HG02623 (cell line): ENCODE measurements around the gene XIST.
"Not testable (repeated sequence)": the region's sequence is repeated elsewhere in the genome, so short reads cannot be mapped to it uniquely, and the experiment has no call there.

Source experiments
- ATAC-seq: cut with Tn5 transposase; IDR thresholded peaks from one replicate; pipeline ENCODE4 v1.9.1; 2021; ENCODE audit warnings: moderate library complexity; ENCODE audit not compliant: unreplicated experiment

XIST gene

DNA sequence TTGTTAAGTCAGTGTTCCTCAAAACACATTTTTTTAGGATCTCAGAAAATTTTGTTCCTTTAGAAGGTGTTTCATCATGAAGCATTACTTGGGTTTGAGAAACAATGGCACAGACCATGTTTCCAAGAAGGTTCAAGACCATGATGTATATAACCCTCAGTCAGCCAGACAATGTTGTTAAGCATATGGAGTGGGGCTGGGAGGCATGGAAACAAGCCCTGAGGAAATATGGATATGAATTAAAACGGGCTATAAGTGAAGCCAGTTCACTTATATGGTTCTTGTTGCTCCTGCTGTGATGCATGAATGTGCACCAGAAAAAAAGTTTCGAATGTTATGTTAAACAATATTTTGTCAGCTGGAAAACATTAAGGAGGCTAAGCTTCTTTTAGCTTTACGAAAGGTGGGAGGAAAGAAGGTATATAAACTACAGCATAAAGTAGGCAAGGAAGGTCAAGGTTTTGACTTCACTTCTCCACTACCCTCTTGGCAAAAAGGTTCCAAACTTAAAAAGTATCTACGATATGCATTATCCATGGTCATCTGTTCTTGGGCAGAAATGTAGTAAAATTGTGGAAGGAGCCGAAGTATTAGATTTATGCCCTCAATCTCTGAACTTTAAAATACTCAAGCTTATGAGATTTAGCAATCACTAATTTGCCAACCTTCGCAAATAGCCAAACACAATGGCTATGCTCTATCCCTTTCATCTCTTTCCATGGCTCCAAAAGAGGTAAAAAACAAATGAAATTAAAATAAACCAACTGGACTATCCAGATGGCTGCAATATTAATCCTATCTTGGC is 12.2 kb downstream of the XIST start:
- no peak for ATAC-seq

DNA sequence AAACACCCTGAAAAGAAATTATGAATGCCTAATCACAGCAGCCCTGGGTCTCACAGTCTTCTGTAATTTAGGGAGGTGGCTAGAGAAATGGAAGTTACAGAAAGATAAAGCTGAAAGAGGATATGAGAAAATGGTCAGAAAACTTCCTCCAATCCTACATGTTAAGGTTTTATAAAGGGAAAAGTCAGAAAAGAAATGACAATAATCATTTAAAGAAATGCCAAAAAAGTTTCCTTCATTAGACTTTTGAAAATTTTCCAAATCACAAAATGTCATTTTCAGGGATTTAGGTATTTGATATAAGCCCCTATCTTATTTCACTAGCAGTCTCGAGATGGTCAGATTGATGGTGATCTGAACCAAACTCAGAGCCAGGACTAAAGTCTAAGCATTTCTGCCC is 13.4 kb downstream of the XIST start:
- ATAC-seq = no peak

DNA sequence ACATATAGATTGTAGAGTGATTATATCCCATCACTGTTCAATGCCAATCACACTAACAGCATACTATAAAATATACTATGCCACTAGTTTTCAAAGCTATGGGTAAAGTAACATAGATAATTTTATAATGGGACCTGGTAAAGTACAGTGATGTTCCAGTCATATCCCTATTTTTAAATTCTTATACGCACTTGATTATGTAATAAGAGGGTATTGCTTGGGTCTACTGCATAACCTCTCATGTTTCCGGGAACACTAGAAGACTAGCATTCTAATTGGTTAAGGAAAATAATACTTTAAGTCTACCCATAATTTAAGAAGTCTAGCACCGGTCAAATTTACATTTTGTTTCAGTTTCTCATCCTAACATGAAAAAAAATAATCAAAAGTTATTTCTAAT is 14.4 kb downstream of the XIST start:
- no peak for ATAC-seq

DNA sequence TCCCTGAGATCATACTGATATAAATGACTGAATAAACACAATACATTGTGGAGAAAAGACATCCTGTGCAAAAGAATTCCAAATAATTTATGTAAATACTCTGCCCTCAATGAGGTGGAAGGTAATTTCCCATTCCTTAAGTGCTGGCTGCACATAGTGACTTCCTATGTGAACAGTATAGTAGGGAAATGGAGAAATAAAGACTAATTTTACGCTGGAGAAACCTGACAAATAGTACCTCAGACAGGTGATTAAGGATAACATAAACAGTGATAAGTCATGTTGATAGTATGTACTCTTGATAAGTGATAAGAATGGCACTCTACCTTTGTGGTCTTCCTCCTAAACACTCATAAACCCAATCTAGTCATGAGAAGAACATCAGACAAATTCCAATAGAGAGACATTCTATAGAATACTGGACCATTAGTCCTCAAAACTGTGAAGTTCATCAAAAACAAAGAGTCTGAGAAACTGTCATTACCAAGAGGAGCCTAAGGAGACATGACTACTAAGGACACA is 15.5 kb downstream of the XIST start:
- no peak for ATAC-seq

DNA sequence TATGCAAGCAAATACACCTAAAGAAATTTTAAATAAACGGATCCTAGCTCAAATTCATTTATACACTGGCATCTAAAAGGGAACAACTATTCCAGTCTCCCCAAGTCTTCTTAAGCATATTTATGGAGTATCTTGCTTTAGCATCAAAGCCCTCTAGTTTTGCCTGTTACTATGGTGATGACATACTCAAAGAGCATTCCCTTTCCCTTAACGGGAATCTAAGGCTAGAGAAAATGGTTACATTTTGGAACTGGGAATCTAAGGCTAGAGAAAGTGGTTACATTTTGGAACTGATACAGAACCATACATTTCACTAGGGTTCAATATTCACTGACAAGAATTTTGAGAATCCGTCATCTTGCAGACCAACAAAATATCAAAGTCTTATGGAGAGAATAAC is 18.3 kb downstream of the XIST start:
- ATAC-seq = no peak

DNA sequence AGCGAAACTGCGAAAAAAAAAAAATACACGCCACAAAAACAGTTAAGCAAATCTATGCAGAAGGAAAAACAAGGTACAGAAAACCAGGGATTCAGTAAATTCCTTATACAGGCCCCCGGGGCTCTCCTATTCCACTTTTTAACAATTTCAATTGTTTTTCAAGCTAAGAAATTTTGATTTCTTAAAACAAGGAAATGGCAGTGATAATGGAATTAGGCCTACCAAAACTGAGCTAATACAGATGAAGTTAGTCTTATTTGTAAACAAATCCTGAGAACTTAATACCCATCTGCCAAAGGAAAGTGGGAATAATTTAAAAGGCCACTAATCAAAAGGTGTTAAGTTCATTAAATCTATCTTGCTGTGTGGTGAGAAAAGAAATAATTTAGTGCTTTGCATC is 20.2 kb downstream of the XIST start:
- no peak for ATAC-seq

DNA sequence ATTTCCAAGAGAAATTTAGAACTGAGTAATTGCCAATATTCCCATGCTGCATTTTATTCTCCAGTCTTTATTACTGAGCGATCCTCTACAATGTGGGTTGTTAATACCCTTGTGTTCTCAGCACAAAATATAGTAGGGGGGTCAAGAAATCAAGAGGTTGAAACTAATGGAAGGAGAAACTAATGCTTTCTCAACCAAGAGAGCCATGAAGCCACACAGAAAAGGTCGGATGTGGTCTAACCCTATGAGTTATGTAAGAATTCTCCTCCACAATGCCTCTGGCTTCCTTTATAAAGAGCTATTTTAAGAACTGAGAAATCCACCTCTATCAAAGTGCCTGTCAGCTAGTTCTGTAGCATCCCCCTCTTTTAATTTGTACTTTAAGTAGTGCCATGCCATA is 21.0 kb downstream of the XIST start:
- no peak for ATAC-seq

DNA sequence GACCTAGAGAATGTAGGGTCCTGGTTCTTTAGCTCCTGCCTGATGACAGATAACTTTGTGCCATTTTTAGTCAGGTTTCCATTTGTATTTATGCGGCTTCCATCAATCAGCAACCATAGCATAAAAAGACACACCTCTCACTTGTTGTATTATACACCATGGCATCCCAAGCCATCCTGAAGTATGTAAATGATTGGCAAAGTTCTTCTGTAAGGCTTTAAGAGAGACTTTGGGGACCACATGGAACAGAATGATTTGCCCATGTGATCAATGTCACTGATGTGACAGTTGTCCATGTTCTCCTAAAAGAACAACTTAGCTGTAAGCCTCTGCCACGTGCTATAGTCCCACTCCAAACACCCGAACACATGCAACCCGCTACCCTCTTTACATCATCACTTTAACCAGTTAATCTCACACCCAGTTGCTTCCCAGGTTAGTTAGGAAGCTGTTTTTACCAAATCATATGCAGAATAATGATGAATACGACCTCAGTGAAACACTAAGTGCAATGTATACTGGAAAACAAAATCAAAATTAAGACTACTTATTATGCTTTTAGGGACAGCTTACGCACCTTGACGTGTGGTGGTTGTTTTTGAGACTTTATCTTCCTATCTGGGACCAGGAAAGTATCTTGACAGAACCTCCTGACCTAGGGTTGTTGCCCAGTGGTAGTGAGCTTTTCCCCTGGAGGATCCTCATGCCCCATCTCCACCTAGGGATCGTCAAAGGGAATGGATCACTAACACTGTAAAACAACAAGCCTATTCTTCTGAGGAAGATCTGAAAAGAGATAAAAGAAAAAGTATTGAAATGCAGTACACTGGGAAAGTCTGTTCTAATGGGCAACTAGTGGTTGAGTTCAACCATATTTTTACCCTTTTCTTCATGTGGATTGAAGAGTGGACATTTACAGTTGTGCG is 21.8 kb downstream of the XIST start:
- ATAC-seq = no peak

DNA sequence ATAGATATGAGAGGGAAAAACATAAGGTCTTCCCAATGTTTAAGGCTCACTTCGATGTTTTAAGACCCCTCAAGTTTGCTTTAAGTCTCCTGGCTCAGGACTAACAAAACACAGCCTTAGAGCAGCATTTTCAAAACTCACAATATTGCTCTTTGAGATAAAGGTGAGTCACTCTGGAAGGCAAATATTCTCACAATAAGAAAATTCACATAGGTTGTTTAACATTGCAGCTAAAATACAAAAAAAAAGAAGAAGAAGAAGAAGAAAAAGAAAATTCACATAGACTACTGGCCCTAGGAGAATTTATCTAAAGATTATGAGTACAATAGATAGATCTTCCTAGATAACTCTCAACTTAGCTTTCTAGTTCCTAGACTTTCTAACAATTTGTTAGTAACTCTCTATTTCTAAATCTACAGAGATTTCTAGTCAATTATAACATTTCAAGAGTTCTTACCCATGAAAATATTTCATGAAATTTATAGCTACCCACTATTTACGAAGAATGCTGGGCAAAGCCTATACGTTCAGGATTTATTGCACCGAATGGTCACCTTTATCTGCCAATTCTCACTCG is 22.5 kb downstream of the XIST start:
- no peak for ATAC-seq

DNA sequence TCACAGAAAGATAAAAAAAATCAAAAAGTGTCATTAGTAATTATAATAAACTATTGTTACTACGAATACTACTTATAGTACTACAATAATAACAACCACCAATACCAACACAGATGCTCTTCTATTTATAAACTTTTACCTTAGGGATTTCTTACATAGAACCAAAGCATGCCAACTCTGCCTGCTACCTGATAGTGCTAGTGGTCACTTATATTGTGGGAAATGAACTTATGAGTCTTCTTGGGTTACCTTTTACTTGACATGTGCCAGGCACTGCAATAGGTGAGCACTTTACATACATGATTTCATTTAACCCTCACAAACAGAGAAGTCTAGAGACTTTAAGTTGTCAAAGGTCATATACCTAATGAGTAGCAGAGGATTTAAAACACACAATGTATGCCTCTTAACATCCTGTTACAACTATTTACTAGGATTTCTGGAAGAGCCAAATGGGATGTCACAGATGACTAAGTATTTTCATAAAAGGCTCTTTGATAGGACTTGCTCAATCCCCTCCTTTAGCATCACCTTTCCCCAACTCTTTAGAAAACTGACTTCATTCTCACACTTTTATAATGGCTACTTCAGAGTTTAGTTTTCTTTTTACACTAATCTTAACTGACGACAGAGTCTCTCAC is 24.3 kb downstream of the XIST start:
- ATAC-seq = no peak

DNA sequence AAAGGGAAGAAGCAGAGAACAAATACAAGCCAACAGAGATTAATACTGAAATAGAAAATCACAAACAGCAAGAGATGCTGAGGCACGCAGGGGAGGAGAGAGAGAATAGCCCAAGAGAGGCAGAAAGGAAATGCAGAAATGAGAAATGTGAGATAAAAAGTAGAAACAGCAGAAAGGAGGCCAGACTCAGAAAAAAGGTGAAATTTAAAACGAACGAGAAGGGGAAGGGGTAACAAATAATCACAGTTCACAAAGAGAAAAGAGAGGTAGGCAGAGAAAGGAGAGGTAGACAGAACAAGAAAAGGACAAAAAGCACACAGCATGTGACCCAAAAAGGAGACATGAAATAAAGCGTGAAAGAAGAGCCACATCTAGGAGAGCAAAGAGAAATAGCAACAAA is 25.1 kb downstream of the XIST start:
- no peak for ATAC-seq

DNA sequence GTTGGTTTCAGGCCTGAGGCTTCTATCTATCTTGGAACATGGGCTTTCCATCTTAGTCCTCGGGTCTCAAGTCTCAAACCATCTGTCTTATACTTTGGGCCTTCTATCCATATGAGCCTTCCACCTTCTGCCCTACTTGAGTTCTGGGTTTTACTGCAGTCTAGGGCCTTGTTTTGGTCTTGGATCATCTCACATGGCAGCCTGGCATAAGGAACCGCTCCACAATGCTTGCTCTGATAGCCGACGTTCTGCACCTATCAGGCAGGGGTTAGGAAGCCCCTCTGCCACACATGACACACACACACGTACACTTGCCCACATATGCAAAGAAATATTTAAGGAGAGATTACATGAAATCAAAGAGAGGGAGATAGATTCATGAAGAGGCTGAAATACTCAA is 25.5 kb downstream of the XIST start:
- no peak for ATAC-seq

DNA sequence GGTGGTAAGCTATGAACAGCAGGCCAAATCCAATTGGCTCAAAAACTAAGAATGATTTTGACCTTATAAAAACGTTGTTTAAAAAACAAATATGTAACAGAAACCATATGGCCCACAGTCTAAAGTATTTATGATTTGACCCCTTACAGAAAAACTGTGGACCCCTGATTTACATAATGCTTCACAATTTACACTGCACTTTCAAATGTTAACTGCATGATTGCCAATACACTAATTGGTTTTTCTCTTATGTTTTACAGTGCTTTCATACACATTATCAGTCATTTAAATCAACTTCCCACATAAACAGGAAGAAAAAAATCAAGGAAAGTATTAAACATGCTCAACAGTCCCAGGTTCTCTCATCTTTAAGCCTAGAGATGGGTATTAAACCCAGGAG is 26.9 kb downstream of the XIST start:
- no peak for ATAC-seq

DNA sequence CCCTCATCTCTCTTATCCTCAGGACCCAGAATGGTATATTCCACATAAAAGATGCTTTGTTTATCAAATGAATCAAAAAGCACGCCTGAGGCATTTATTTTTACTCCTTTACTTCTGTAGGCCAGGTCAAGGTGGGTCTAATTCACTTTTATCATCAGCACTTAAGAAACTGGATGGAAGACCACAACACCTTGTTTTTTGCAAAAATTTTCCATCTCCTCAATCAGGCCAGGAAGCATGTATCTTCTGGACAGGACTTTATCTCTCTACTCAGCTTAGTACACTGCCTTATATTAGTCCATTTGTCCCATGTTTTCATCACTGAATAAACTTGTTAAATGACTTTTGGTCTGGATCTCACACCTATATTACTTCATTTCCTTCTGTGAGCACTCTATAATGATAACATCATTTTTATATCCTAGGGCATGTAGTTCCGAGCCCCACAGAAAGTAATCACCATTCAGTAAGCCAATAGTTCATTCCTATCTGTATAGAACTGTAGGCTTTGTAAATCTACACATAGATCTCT is 29.0 kb downstream of the XIST start:
- no peak for ATAC-seq

DNA sequence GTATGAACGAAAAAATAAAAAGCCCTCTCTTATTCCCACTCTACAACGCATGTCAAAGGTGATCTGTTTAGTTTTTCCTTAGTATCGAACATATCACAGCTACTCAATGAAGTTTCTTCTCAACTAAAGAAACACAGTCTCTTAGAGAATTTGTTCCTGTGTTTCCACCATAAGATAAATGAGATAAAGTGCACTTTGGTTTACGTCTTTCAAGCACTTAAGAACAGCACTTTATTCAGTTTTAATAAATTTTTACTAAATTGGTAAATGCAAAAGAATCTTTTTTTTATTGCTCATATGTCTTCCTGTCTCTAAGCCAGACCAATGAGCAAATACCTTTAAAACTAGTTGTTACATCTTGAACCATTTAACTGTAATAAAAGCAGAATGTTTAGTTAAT is 29.7 kb downstream of the XIST start:
- ATAC-seq = no peak

DNA sequence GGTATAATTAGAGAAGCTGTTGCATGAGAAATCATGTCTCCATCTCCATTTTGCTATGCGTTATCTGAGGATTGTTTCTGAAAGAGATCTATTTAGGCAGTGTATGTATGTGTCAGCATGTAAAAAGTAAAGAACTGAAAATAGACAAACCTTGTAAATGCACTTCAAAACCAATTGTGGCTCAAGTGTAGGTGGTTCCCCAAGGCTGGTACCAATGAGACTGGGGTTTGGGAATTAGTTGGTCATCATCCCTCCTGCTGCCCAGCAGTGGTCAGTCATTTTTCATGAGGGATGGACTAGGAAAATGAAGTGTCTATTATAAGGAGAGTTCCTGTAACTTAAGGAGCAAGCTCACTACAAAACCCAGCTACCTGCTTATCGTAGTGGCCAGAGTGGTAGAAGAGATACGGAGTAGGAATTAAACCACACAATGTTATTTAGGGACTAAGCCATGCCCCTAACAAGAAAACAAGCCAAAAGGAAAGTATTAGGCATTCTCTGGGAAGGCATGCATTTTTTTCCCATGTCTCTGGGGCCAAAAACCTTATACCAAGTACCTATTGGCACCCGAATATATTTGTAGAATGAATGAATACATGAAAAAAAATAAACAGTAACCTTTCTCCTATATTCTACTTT is 30.5 kb downstream of the XIST start:
- ATAC-seq = no peak

DNA sequence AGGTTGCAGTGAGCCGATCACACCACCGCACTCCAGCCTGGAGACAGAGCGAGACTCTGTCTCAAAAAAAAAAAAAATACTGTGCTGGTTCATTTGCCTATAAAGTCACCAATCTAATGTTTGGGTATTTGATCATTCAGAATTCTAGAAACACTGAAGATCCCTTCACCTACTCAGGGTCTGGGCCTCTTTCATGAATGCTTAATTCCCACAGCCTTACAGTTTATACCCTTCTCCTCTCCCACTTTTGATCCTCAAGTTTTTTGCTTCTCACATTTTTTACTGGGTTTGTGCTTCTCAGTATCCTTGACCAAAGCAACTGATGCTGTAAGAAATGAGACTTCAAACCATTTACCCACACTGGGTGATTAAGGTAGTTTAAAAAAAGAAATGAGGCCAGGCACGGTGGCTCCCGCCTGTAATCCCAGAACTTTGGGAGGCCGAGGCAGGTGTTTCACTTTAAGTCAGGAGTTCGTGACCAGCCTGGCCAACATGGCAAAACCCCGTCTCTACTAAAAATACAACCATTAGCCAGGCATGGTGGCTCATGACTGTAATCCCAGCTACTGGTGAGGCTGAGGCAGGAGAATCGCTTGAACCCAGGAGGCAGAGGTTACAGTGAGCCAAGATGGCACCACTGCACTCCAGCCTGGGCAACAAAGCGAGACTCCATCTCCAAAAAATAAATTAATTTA is 32.5 kb downstream of the XIST start:
- ATAC-seq = not testable (repeated sequence)

DNA sequence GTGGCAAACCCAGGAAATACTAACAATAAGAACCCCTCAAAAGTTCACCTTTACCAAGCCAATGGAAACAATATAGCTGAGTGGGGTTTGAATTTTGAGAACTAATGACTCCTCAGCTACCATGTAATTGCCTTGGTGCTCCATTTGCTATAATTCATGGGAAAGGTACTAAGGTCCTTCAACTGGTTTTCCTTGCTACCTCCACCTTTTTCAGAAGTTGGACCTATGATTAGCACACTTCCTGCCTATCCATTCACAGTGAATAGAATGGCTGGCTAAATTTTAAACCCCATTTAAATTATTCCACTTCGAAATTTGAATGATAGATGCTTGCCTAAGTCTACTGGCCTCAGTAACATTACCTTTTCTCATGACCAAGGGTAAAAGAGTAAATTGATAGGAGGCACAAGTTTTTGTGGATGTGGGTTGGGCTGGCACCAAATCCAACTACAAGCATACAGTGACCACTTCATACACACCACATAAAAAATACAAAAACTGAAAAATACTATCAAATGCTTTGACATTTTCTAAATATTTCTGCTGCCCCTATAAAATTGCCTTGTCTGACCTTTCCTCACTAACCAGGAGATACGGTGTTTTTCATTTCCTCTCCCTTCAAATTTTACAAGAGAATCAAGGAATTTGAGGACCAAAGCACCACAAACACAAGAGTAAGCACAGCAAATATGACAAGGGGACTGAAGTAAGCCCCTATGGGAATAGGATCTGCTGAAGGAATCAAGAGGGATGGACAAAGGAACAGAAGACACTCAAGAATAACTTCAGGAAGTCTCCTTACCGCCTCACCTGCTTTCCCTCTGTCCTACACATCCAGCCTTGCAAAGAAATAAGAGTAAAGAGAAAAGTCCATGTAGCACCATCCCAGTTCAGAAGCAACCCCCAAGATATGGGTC is 34.1 kb downstream of the XIST start:
- ATAC-seq = no peak
